Colonic mucosa (tissue), 4 donors: ENCODE results near the gene SYNE4. TPM values are rescaled to one million over a fixed set of nuclear protein-coding genes. Genes with fewer than 3 reads are reported as not detected.
"Not testable (repeated sequence)": the region's sequence is repeated elsewhere in the genome, so short reads cannot be mapped to it uniquely, and the experiment has no call there.

ENCODE experiments used
- DNase-seq: peaks from one replicate; pipeline ENCODE4 v3.0.0-alpha.2; 2020
- H3K27ac ChIP-seq: fragments of 200-600 bp; one replicate; pipeline ENCODE4 v1.8.0; 2021
- H3K27me3 ChIP-seq: fragments of 200-600 bp; one replicate; pipeline ENCODE4 v1.8.0; 2021
- H3K36me3 ChIP-seq: fragments of 200-600 bp; one replicate; pipeline ENCODE4 v1.8.0; 2021
- H3K4me1 ChIP-seq: fragments of 200-600 bp; one replicate; pipeline ENCODE4 v1.8.0; 2021; ENCODE audit warnings: mild to moderate bottlenecking
- H3K4me3 ChIP-seq: fragments of 200-600 bp; one replicate; pipeline ENCODE4 v1.8.0; 2021
- H3K9ac ChIP-seq, 2 donors: one replicate each; pipeline ENCODE4 v1.7.0; 2013; ENCODE audit warnings: control low read depth in 2 of 2, low read depth in 2 of 2, low read length in 2 of 2
- H3K9me3 ChIP-seq: fragments of 200-600 bp; one replicate; pipeline ENCODE4 v1.8.0; 2021
- intact Hi-C: fragments of 100-400 bp; cut with DNase I; formaldehyde crosslinking; loops from one replicate; pipeline ENCODE4 v1.14.1; 2022
- total RNA-seq, 2 donors: library from RNA; stranded (reverse); fragmentation: NEBNext Ultra II Directional in 1 of 2; extraction: Animal tissue kit (Norgen Biotek cat#: 25700) in 1 of 2; gene quantifications; one replicate each; pipeline ENCODE4 v1.2.1, GENCODE V29; 2021
- TF ChIP-seq, protein P1 (sequence below): fragments of 200-600 bp; IDR thresholded peaks from one replicate; pipeline ENCODE4 v1.8.0; 2022; ENCODE audit warnings: antibody characterized with exemption, mild to moderate bottlenecking
- donor health status: healthy.
- donor health status: DM: no; HTN: no; CAD: no.
- donor health status: DM: no; HTN: no; CAD: no.

Gene SYNE4
- total RNA-seq, 2 donors from 2014 or later = 9.3 to 10.1 TPM

DNA sequence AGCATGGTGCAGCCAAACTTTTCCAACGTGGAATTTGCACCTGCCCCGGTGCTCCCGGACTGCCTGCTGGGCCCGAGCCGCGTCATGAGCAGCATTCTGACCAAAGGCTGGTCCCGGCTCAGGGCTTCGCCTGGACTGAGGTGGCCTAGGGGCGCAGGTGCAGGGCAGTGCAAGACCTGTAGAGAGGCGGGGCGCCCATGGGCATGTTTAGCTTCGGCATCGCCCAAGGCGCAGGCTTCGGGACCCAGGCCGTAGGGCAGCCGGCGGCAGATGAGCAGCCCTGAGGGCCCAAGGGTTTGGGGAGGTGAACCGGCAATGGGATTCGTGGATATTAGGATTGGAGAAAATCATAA lies 48.7 kb downstream of the SYNE4 start:
- no peak overlapping the region for H3K27ac ChIP-seq
- no peaks in the 10 kb centered on the region for H3K9me3 ChIP-seq
- H3K9ac ChIP-seq = no peak overlapping the region
- H3K27me3 ChIP-seq = peaks cover 14% of the 10 kb centered on the region
- no peaks in the 10 kb centered on the region for H3K36me3 ChIP-seq
- H3K4me3 ChIP-seq = no peak overlapping the region
- H3K4me1 ChIP-seq = no peaks in the 10 kb centered on the region
- no peak for DNase-seq
- TF ChIP-seq, protein P1, sequence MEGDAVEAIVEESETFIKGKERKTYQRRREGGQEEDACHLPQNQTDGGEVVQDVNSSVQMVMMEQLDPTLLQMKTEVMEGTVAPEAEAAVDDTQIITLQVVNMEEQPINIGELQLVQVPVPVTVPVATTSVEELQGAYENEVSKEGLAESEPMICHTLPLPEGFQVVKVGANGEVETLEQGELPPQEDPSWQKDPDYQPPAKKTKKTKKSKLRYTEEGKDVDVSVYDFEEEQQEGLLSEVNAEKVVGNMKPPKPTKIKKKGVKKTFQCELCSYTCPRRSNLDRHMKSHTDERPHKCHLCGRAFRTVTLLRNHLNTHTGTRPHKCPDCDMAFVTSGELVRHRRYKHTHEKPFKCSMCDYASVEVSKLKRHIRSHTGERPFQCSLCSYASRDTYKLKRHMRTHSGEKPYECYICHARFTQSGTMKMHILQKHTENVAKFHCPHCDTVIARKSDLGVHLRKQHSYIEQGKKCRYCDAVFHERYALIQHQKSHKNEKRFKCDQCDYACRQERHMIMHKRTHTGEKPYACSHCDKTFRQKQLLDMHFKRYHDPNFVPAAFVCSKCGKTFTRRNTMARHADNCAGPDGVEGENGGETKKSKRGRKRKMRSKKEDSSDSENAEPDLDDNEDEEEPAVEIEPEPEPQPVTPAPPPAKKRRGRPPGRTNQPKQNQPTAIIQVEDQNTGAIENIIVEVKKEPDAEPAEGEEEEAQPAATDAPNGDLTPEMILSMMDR = no peak
- intact Hi-C loops = no loop called here

GRCh38 chr19:35959040-35959967 lies 49.3 kb downstream of the SYNE4 start:
- no peaks in the 10 kb centered on the region for H3K36me3 ChIP-seq
- no peak overlapping the region for H3K27ac ChIP-seq
- peaks cover 14% of the 10 kb centered on the region for H3K27me3 ChIP-seq
- no peak for DNase-seq
- intact Hi-C loops = no loop called here
- no peaks in the 10 kb centered on the region for H3K9me3 ChIP-seq
- TF ChIP-seq, protein P1 = no peak
- H3K4me3 ChIP-seq = peak overlapping the region; percentile 23
- H3K4me1 ChIP-seq = no peaks in the 10 kb centered on the region
- peak overlapping the region in 1 of 2 donors; percentile 12 for H3K9ac ChIP-seq

DNA sequence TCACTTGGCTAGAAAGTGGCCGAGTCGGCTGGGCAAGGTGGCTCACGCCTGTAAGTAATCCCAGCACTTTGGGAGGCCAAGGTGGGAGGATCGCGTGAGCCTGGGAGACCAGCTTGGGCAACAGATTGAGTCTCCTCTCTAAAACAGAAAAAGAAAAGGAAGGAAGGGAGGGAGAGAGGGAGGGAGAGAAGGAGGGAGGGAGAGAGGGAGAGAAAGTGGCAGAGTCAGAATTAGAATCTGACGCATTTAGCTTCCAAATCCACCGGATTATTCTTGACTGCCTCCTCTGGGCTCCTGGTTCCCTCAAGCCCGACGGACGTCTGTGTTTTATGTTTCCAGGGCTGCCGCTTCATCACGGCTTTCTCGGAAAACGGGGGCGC lies 50.0 kb downstream of the SYNE4 start:
- intact Hi-C loops = no loop called here
- Histone ChIP-seq H3K9ac (no peak overlapping the region), H3K4me1 (no peaks in the 10 kb centered on the region), H3K36me3 (no peaks in the 10 kb centered on the region), H3K27ac (no peak overlapping the region), H3K27me3 (peaks cover 14% of the 10 kb centered on the region), H3K9me3 (no peaks in the 10 kb centered on the region), H3K4me3 (no peak overlapping the region)
- DNase-seq = no peak
- TF ChIP-seq, protein P1 = no peak

DNA sequence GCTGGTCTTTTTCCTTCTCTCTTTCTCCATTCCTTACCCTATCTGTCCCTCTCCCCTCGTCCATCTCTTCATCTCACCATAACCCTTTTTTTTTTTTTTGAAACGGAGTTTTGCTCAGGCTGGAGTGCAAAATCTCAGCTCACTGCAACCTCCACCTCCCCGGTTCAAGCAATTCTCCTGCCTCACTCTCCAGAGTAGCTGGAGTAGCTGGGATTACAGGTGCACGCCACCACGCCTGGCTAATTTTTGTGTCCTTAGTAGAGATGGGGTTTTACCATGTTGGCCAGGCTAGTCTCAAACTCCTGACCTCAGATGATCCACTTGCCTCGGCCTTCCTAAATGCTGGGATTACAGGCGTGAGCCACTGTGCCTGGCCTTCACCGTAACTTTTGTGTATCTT lies 51.2 kb downstream of the SYNE4 start:
- H3K4me1 ChIP-seq, H3K27ac ChIP-seq, H3K4me3 ChIP-seq, intact Hi-C loops, H3K9me3 ChIP-seq, H3K9ac ChIP-seq, DNase-seq, H3K36me3 ChIP-seq: not testable (repeated sequence)
- peaks cover 14% of the 10 kb centered on the region for H3K27me3 ChIP-seq

- no peaks in the 10 kb centered on the region for H3K4me1 ChIP-seq
- DNase-seq = no peak
- no peak overlapping the region for H3K27ac ChIP-seq
- H3K36me3 ChIP-seq = no peaks in the 10 kb centered on the region
- H3K27me3 ChIP-seq = peaks cover 14% of the 10 kb centered on the region
- H3K4me3 ChIP-seq = no peak overlapping the region
- intact Hi-C loops = no loop called here
- TF ChIP-seq, protein P1 = no peak
- no peak overlapping the region for H3K9ac ChIP-seq
- no peaks in the 10 kb centered on the region for H3K9me3 ChIP-seq
These were observed 52.6 kb downstream of the SYNE4 start for GRCh38 chr19:35955881-35956634.

Other genes starting within 250 kb of the SYNE4 start
- gene ARHGAP33, start 233.2 kb downstream of the SYNE4 start, total RNA-seq = 10 to 100 TPM in 1 of 2 donors, 1 to 10 TPM in 1; 6.0 to 25.0 TPM
- gene PRODH2, start 196.0 kb downstream of the SYNE4 start, total RNA-seq = not detected
- not detected for gene NPHS1, start 156.3 kb downstream of the SYNE4 start, total RNA-seq
- gene KIRREL2, start 151.9 kb downstream of the SYNE4 start, total RNA-seq = under 1 TPM in 1 of 2 donors, not detected in 1; 0.13 TPM
- 1 to 10 TPM; 2.6 to 3.7 TPM for gene APLP1, start 140.2 kb downstream of the SYNE4 start, total RNA-seq
- gene NFKBID, start 108.3 kb downstream of the SYNE4 start, total RNA-seq = 10 to 100 TPM in 1 of 2 donors, 1 to 10 TPM in 1; 8.6 to 11.2 TPM
- 1 to 10 TPM; 2.4 to 4.8 TPM for gene HCST, start 106.3 kb downstream of the SYNE4 start, total RNA-seq
- gene TYROBP, start 100.5 kb downstream of the SYNE4 start, total RNA-seq = 10 to 100 TPM; 10.4 to 32.8 TPM
- gene LRFN3, start 72.4 kb downstream of the SYNE4 start, total RNA-seq = 10 to 100 TPM; 10.0 to 17.4 TPM
- gene SDHAF1, start 13.6 kb downstream of the SYNE4 start, total RNA-seq = 10 to 100 TPM; 25.2 to 31.6 TPM
- 10 to 100 TPM; 17.0 to 26.2 TPM for gene ALKBH6, start 5.4 kb upstream of the SYNE4 start, total RNA-seq
- gene CLIP3, start 24.1 kb upstream of the SYNE4 start, total RNA-seq = 10 to 100 TPM in 1 of 2 donors, 1 to 10 TPM in 1; 3.4 to 11.7 TPM
- 1 to 10 TPM; 3.3 to 4.6 TPM for gene THAP8, start 45.5 kb upstream of the SYNE4 start, total RNA-seq
- gene WDR62, start 46.1 kb upstream of the SYNE4 start, total RNA-seq = 10 to 100 TPM in 1 of 2 donors, 1 to 10 TPM in 1; 2.1 to 13.1 TPM
- gene OVOL3, start 102.3 kb upstream of the SYNE4 start, total RNA-seq = not detected
- 10 to 100 TPM; 41.6 to 94.0 TPM for gene POLR2I, start 106.1 kb upstream of the SYNE4 start, total RNA-seq
- gene TBCB, start 106.7 kb upstream of the SYNE4 start, total RNA-seq = 100 to 1,000 TPM in 1 of 2 donors, 10 to 100 TPM in 1; 82.3 to 115 TPM
- 100 to 1,000 TPM; 677 to 794 TPM for gene CAPNS1, start 131.3 kb upstream of the SYNE4 start, total RNA-seq
- 10 to 100 TPM in 1 of 2 donors, 1 to 10 TPM in 1; 8.2 to 17.1 TPM for gene COX7A1, start 143.6 kb upstream of the SYNE4 start, total RNA-seq
- gene ZNF565, start 205.9 kb upstream of the SYNE4 start, total RNA-seq = 1 to 10 TPM; 2.2 to 3.2 TPM
- gene ZNF146, start 206.3 kb upstream of the SYNE4 start, total RNA-seq = 10 to 100 TPM; 44.0 to 45.2 TPM